22Rv1 (cell line): ENCODE data around the gene ADRA2A.

Experiments used
- CTCF ChIP-seq: fragments of 450-650 bp; IDR thresholded peaks from 2 replicates; pipeline ENCODE4 v1.5.1; 2017; ENCODE audit warnings: mild to moderate bottlenecking
- ZFX ChIP-seq: fragments of 450-650 bp; IDR thresholded peaks from 2 replicates; pipeline ENCODE4 v1.6.1; 2017; ENCODE audit warnings: antibody characterized with exemption, borderline replicate concordance

- TF ChIP-seq CTCF (no peak), ZFX (no peak)
Observed at GRCh38 chr10:111127081-111127848, 50.4 kb downstream of the ADRA2A start.
